ENCODE measurements around the gene GRM5.

Gene GRM5

DNA sequence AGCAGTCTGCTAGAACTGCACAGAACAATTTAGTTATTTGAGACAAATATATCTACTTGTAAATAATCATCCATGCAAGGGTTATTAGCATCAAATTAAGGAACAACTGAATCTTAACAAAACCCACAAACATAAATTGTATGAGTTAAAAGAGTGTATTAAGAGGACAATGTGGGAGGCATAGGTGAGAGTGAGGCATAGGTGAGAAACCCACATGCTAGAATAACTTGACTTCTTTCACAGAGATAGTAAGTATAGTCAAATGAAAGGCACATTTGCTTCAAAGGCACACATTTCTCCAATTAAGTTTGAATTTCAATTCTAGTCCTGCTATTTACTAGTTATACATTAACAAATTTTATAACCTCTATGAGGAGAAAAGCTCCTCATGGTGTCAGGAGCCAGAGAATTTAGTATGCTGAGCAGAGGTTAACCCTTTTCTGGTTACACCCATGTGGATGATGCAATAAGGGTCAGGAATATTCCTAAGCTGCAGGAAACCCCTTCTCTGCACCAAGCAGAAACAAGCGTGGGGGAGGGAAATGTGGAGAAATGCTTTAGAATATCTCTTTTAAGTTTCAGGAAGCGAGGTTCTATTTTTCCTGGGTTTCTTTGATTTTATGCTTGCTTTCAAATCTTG, 264.2 kb downstream of the GRM5 start:
- TF ChIP-seq, protein P1, sequence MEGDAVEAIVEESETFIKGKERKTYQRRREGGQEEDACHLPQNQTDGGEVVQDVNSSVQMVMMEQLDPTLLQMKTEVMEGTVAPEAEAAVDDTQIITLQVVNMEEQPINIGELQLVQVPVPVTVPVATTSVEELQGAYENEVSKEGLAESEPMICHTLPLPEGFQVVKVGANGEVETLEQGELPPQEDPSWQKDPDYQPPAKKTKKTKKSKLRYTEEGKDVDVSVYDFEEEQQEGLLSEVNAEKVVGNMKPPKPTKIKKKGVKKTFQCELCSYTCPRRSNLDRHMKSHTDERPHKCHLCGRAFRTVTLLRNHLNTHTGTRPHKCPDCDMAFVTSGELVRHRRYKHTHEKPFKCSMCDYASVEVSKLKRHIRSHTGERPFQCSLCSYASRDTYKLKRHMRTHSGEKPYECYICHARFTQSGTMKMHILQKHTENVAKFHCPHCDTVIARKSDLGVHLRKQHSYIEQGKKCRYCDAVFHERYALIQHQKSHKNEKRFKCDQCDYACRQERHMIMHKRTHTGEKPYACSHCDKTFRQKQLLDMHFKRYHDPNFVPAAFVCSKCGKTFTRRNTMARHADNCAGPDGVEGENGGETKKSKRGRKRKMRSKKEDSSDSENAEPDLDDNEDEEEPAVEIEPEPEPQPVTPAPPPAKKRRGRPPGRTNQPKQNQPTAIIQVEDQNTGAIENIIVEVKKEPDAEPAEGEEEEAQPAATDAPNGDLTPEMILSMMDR (IDR thresholded peaks at IDR 0.05; ENCODE audit: extremely low read depth, insufficient read depth, missing control alignments): no peak
- in situ Hi-C loops (cut with MboI; ENCODE audit: low pct_unique_long_range_greater_than_20kb, low sequenced_read_pairs, unreplicated experiment): no loop called here

DNA sequence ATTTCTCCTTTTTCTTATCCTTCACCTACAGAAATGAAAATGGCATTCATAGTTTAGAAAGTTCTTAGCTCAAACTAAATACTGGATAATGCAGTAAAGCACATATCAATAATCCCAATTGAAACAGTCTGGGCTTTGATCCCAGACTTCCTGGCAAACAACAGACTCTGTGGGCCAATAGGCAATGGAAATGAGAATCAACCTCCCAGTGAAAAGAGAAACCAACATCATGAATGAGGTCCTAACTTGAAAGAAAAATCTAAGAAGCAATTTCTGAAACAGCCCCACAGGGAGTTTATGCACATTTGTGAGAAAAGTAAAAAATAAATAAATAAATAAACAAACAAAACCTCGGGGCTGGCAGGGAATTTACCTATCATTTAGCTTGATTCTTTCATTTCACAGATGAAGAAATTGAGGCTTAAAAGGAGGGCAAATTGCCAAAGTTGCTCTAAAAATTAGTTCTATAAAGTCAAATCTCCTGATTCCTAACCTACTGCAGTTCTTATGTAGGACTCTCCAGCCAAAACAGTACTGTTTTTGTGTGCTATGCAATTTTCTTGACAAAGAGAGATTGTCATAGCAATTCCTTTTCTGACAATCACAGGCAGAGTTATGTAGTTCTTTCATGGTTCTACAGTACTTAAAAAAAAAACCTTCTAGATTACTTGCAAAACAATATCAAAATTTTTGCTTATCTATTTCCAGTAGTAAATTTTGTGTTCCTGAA, 265.8 kb downstream of the GRM5 start:
- DNase-seq (ENCODE audit: low spot score): no peak
- in situ Hi-C loops (cut with MboI; ENCODE audit: low pct_unique_long_range_greater_than_20kb, low sequenced_read_pairs, unreplicated experiment): no loop called here
- TF ChIP-seq, protein P1 (IDR thresholded peaks at IDR 0.05; ENCODE audit: extremely low read depth, insufficient read depth, missing control alignments): no peak

More for the DNA sequence above, 264.2 kb downstream of the GRM5 start:
- DNase-seq (ENCODE audit: low spot score): no peak

DNA sequence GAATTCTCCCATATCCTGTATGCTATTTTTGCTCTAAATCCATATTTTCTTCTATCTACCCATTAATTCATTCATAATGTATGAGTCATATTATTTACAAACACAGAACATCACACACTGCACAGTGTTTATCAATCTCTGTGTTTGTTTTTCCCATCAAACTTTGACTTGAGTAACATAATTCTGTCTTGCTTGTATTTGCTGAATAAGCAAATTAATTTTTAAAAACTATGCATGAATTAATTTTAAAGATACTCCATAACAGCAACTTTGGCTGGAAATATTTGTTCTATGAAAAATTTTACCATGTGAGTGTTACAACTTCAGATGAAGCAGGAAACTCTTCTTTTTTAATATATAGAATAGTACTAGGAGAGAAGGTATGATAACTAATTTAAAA, 275.6 kb downstream of the GRM5 start:
- DNase-seq (ENCODE audit: low spot score): no peak
- in situ Hi-C loops (cut with MboI; ENCODE audit: low pct_unique_long_range_greater_than_20kb, low sequenced_read_pairs, unreplicated experiment): no loop called here
- TF ChIP-seq, protein P1 (IDR thresholded peaks at IDR 0.05; ENCODE audit: extremely low read depth, insufficient read depth, missing control alignments): no peak

DNA sequence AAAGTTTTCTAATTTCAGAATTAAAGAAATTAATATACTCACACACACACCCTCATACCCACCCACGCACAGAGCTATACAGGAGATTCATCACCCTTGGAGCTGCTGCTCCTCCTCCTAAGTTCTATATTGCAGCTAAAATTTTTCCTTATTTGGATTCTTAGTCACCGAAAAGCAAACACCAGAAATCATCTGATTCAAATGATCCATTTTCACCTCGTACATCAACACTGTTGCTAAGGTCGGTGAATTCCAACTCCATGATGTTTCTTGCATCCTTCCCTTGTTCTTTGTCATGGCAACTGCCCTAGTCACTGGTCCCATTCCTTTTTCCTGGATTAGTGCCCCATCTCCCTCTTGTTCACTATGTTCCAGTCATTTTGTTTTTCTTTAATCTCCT, 286.2 kb downstream of the GRM5 start:
- DNase-seq (ENCODE audit: low spot score): no peak
- in situ Hi-C loops (cut with MboI; ENCODE audit: low pct_unique_long_range_greater_than_20kb, low sequenced_read_pairs, unreplicated experiment): no loop called here
- TF ChIP-seq, protein P1 (IDR thresholded peaks at IDR 0.05; ENCODE audit: extremely low read depth, insufficient read depth, missing control alignments): no peak

DNA sequence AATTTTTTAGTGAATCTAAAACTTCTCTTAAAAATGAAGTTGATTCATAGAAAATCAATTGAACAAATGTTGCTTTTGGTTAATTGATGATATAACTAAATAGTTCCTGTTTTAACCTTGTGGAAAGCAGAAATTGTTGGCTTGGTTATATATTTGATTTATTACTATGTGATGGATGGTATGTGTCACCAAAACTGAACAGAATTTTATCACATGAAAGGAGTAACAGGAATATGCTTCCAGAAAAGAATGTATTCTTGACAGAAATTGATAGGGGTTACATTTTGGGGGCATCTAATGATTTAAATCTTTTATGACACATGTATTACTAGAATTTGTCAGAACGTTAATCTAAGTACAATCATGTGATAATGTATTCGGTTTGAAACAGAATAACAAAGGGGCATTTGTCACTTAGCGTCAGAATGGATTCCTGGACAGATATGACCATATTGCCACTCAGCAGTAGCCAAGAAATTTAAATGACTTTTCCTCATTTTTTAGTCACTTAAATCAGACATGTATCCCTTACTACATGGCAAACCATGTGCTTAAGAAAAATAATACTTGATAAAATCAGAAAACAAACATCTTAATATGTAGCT, 295.2 kb downstream of the GRM5 start:
- no peak for DNase-seq (ENCODE audit: low spot score)
- TF ChIP-seq, protein P1 (IDR thresholded peaks at IDR 0.05; ENCODE audit: extremely low read depth, insufficient read depth, missing control alignments): no peak
- in situ Hi-C loops (cut with MboI; ENCODE audit: low pct_unique_long_range_greater_than_20kb, low sequenced_read_pairs, unreplicated experiment): no loop called here

DNA sequence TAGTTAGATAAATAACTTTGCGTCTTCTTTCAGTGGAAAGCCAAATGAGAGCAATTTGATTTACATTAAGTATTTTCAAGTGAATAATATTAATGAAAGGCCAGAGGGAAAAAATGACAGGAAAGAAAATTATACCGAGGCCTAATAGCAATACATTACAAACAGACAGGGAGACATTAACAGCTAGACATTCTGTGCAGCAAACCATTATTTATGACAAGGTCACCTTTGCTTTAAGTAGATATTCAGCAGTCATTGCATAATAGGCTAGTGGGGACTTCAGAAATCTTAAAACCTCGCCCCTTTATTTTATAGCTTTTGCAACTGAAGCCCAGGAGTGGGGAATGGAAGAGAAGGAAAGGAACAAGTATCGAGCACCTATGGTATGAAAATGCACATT, 321.6 kb downstream of the GRM5 start:
- TF ChIP-seq, protein P1 (IDR thresholded peaks at IDR 0.05; ENCODE audit: extremely low read depth, insufficient read depth, missing control alignments): no peak
- in situ Hi-C loops (cut with MboI; ENCODE audit: low pct_unique_long_range_greater_than_20kb, low sequenced_read_pairs, unreplicated experiment): no loop called here
- no peak for DNase-seq (ENCODE audit: low spot score)

Data from GM13977 (cell line).